GM23338 (cell line): ENCODE results near the gene B4GALT5. TPM values are rescaled to one million over a fixed set of nuclear protein-coding genes. Genes with fewer than 3 reads are reported as not detected.

Experiments used
- ATAC-seq: fragments of 200-7000 bp; cut with Tn5 transposase; 3 replicates; pipeline ENCODE4 v1.9.1; 2020
- DNase-seq: peaks from one replicate; pipeline ENCODE4 v3.0.0-alpha.2; 2015; ENCODE audit warnings: low spot score
- H2AFZ ChIP-seq: fragments of 200-600 bp; sonication (generic); 2 replicates; pipeline ENCODE4 v1.8.0; 2016; ENCODE audit warnings: antibody characterized with exemption, mild to moderate bottlenecking, moderate library complexity
- H3F3A ChIP-seq: fragments of 200-600 bp; sonication (generic); replicated peaks from 2 replicates; pipeline ENCODE4 v1.8.0; 2017; ENCODE audit warnings: antibody characterized with exemption, mixed run types, low read depth
- H3K27ac ChIP-seq: fragments of 200-600 bp; sonication (generic); 2 replicates; pipeline ENCODE4 v1.6.1; 2016; ENCODE audit warnings: low read depth
- H3K27me3 ChIP-seq: fragments of 200-600 bp; sonication (generic); 2 replicates; pipeline ENCODE4 v1.8.0; 2016; ENCODE audit warnings: mild to moderate bottlenecking, mixed run types, moderate library complexity; ENCODE audit not compliant: insufficient read depth
- H3K36me3 ChIP-seq: fragments of 200-600 bp; sonication (generic); 2 replicates; pipeline ENCODE4 v1.8.0; 2016; ENCODE audit warnings: mild to moderate bottlenecking; ENCODE audit not compliant: insufficient read depth
- H3K4me1 ChIP-seq: fragments of 200-600 bp; sonication (generic); 2 replicates; pipeline ENCODE4 v1.8.0; 2016; ENCODE audit warnings: mild to moderate bottlenecking, moderate library complexity; ENCODE audit not compliant: insufficient read depth
- H3K4me2 ChIP-seq: fragments of 200-600 bp; sonication (generic); 2 replicates; pipeline ENCODE4 v1.7.1; 2017; ENCODE audit warnings: mixed run types
- H3K4me3 ChIP-seq: fragments of 200-600 bp; sonication (generic); 2 replicates; pipeline ENCODE4 v1.6.1; 2016; ENCODE audit warnings: mixed run types
- H3K79me2 ChIP-seq: fragments of 200-600 bp; sonication (generic); replicated peaks from 2 replicates; pipeline ENCODE4 v1.8.0; 2017; ENCODE audit warnings: mild to moderate bottlenecking; ENCODE audit not compliant: insufficient read depth
- H3K9me2 ChIP-seq: fragments of 200-600 bp; sonication (generic); 2 replicates; pipeline ENCODE4 v1.8.0; 2017; ENCODE audit not compliant: insufficient read depth
- H4K20me1 ChIP-seq: fragments of 200-600 bp; sonication (generic); replicated peaks from 2 replicates; pipeline ENCODE4 v1.8.0; 2017; ENCODE audit warnings: mild to moderate bottlenecking; ENCODE audit not compliant: insufficient read depth
- H3K27ac Mint-ChIP-seq: 2 replicates; pipeline ENCODE4 v1.8.0; 2020; ENCODE audit warnings: inconsistent platforms, mild to moderate bottlenecking, moderate library complexity, mixed read lengths
- H3K27me3 Mint-ChIP-seq: 3 replicates; pipeline ENCODE4 v1.8.0; 2022; ENCODE audit warnings: low read depth, mild to moderate bottlenecking, moderate library complexity, mixed read lengths, inconsistent platforms; ENCODE audit not compliant: insufficient read depth, poor library complexity
- H3K36me3 Mint-ChIP-seq: 3 replicates; pipeline ENCODE4 v1.8.0; 2021; ENCODE audit warnings: low read depth, mild to moderate bottlenecking, inconsistent platforms, moderate library complexity, mixed read lengths
- H3K4me1 Mint-ChIP-seq: 3 replicates; pipeline ENCODE4 v1.8.0; 2020; ENCODE audit warnings: mild to moderate bottlenecking, inconsistent platforms, mixed read lengths
- H3K4me3 Mint-ChIP-seq: 3 replicates; pipeline ENCODE4 v1.8.0; 2021; ENCODE audit warnings: moderate library complexity, mild to moderate bottlenecking, inconsistent platforms, mixed read lengths
- H3K9me3 Mint-ChIP-seq: 3 replicates; pipeline ENCODE4 v1.8.0; 2020; ENCODE audit warnings: moderate library complexity, mild to moderate bottlenecking, inconsistent platforms, mixed read lengths
- CREB1 ChIP-seq: fragments of 250-450 bp; sonication (Bioruptor Pico); IDR thresholded peaks from 2 replicates; pipeline ENCODE4 v1.5.0; 2020; ENCODE audit warnings: low read depth, mild to moderate bottlenecking, moderate library complexity
- EZH2 ChIP-seq: fragments of 200-600 bp; sonication (generic); IDR thresholded peaks from one replicate; pipeline ENCODE4 v1.8.0; 2017; ENCODE audit warnings: antibody characterized with exemption, mild to moderate bottlenecking, low read depth; ENCODE audit not compliant: unreplicated experiment
- EZH2phosphoT487 ChIP-seq: fragments of 200-600 bp; sonication (generic); IDR thresholded peaks from one replicate; pipeline ENCODE4 v1.8.1; 2018; ENCODE audit warnings: antibody characterized with exemption; ENCODE audit not compliant: unreplicated experiment
- JUNB ChIP-seq: IDR thresholded peaks from one replicate; pipeline ENCODE4 v1.6.1; 2016; ENCODE audit warnings: antibody characterized with exemption; ENCODE audit not compliant: unreplicated experiment
- NANOG ChIP-seq: IDR thresholded peaks from 2 replicates; pipeline ENCODE4 v1.6.1; 2016; ENCODE audit warnings: antibody characterized with exemption, borderline replicate concordance
- POLR2AphosphoS5 ChIP-seq: IDR thresholded peaks from 2 replicates; pipeline ENCODE4 v1.6.1; 2016; ENCODE audit warnings: antibody characterized with exemption, low read depth
- STAT1 ChIP-seq: IDR thresholded peaks from one replicate; pipeline ENCODE4 v1.6.1; 2016; ENCODE audit warnings: antibody characterized with exemption; ENCODE audit not compliant: unreplicated experiment
- ZNF114 ChIP-seq: fragments of 250-450 bp; sonication (Bioruptor Pico); IDR thresholded peaks from 2 replicates; pipeline ENCODE4 v1.5.0; 2020; ENCODE audit warnings: mild to moderate bottlenecking, moderate library complexity
- ZNF331 ChIP-seq: fragments of 250-450 bp; sonication (Bioruptor Pico); IDR thresholded peaks from 2 replicates; pipeline ENCODE4 v1.5.0; 2020; ENCODE audit warnings: low read depth, mild to moderate bottlenecking, moderate library complexity
- ZNF462 ChIP-seq: fragments of 250-450 bp; sonication (Bioruptor Pico); IDR thresholded peaks from 2 replicates; pipeline ENCODE4 v1.5.0; 2020; ENCODE audit warnings: mild to moderate bottlenecking, moderate library complexity
- polyA plus RNA-seq: library from polyadenylated mRNA; unstranded; fragments of >200 nt; fragmentation: Nextera tagmentation; extraction: Ambion mirVana; gene quantifications from 2 replicates; pipeline ENCODE4 v1.2.1, GENCODE V29; 2016
- total RNA-seq: library from RNA; depleted of rRNA; stranded (reverse); fragments of >200 nt; shearing (Covaris generic); gene quantifications from 2 replicates; pipeline ENCODE4 v1.2.3, GENCODE V29; 2014
- TF ChIP-seq, protein P1 (sequence below): IDR thresholded peaks from one replicate; pipeline ENCODE4 v1.6.1; 2018; ENCODE audit warnings: antibody characterized with exemption; ENCODE audit not compliant: unreplicated experiment
- TF ChIP-seq, protein P2 (sequence below), 2 experiments: fragments of 200-600 bp in 1 of 2; sonication (generic) in 1 of 2; conservative IDR thresholded peaks; 2 replicates each; pipeline versions ENCODE4 v1.5.1 to v1.6.1; 2016 to 2017; ENCODE audit warnings: antibody characterized with exemption in 2 of 2, low read depth in 2 of 2, mild to moderate bottlenecking in 2 of 2, moderate library complexity in 1 of 2
- TF ChIP-seq, protein P3 (sequence below): IDR thresholded peaks from 2 replicates; pipeline ENCODE4 v1.6.1; 2016; ENCODE audit warnings: antibody characterized with exemption

The B4GALT5 gene
- total and polyA plus RNA-seq, 2 experiments from 2014 or later, result 19.1 to 50.3 TPM

DNA sequence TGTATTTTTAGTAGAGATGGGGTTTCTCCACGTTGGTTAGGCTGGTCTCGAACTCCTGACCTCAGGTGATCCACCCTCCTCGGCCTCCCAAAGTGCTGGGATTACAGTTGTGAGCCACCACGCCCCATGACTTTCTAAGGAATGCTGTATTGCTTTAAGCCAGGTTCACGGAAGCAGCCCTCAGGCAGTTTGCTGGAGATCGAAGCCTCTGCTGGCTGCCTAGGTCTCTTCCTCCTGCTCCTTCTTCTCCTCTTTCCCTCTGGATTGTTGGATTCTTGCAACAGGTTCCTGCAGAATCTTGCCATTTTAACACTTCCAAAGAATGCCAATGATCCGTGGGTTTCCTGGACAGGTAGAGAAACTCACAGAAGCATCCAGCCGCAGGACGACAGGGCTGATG, 29.3 kb upstream of the B4GALT5 start:
- Mint-ChIP-seq H3K36me3 (no peaks in the 10 kb centered on the region), H3K9me3 (no peaks in the 10 kb centered on the region; the same call in 2 of the 3 replicates), H3K27ac (no peak overlapping the region), H3K27me3 (no peaks in the 10 kb centered on the region), H3K4me3 (no peak overlapping the region), H3K4me1 (peaks cover 7% of the 10 kb centered on the region)
- no peak for DNase-seq
- no peaks in the 10 kb centered on the region for H3K27me3 ChIP-seq
- peak overlapping the region; percentile 84 for H2AFZ ChIP-seq
- no peaks in the 10 kb centered on the region for H3K36me3 ChIP-seq
- no peaks in the 10 kb centered on the region for H3K9me2 ChIP-seq
- no peaks in the 10 kb centered on the region for H4K20me1 ChIP-seq
- no peak overlapping the region for H3K4me2 ChIP-seq
- H3K27ac ChIP-seq, result no peak overlapping the region
- H3K79me2 ChIP-seq, result no peaks in the 10 kb centered on the region
- no peak overlapping the region for H3K4me3 ChIP-seq
- peak; percentile 60 for ATAC-seq
- no peaks in the 10 kb centered on the region for H3K4me1 ChIP-seq
- 0 out of 2 replicates have a peak, but pooled peaks cover 3% of the 10 kb centered on the region for H3F3A ChIP-seq
- TF ChIP-seq ZNF114 (CRISPR knock-in tag) (no peak), ZNF331 (CRISPR knock-in tag) (no peak), EZH2 (no peak), EZH2phosphoT487 (no peak), POLR2AphosphoS5 (no peak), JUNB (no peak), NANOG (no peak), CREB1 (no peak), STAT1 (no peak), ZNF462 (CRISPR knock-in tag) (no peak)
- TF ChIP-seq, protein P1, sequence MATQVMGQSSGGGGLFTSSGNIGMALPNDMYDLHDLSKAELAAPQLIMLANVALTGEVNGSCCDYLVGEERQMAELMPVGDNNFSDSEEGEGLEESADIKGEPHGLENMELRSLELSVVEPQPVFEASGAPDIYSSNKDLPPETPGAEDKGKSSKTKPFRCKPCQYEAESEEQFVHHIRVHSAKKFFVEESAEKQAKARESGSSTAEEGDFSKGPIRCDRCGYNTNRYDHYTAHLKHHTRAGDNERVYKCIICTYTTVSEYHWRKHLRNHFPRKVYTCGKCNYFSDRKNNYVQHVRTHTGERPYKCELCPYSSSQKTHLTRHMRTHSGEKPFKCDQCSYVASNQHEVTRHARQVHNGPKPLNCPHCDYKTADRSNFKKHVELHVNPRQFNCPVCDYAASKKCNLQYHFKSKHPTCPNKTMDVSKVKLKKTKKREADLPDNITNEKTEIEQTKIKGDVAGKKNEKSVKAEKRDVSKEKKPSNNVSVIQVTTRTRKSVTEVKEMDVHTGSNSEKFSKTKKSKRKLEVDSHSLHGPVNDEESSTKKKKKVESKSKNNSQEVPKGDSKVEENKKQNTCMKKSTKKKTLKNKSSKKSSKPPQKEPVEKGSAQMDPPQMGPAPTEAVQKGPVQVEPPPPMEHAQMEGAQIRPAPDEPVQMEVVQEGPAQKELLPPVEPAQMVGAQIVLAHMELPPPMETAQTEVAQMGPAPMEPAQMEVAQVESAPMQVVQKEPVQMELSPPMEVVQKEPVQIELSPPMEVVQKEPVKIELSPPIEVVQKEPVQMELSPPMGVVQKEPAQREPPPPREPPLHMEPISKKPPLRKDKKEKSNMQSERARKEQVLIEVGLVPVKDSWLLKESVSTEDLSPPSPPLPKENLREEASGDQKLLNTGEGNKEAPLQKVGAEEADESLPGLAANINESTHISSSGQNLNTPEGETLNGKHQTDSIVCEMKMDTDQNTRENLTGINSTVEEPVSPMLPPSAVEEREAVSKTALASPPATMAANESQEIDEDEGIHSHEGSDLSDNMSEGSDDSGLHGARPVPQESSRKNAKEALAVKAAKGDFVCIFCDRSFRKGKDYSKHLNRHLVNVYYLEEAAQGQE, result no peak
- TF ChIP-seq, protein P2, sequence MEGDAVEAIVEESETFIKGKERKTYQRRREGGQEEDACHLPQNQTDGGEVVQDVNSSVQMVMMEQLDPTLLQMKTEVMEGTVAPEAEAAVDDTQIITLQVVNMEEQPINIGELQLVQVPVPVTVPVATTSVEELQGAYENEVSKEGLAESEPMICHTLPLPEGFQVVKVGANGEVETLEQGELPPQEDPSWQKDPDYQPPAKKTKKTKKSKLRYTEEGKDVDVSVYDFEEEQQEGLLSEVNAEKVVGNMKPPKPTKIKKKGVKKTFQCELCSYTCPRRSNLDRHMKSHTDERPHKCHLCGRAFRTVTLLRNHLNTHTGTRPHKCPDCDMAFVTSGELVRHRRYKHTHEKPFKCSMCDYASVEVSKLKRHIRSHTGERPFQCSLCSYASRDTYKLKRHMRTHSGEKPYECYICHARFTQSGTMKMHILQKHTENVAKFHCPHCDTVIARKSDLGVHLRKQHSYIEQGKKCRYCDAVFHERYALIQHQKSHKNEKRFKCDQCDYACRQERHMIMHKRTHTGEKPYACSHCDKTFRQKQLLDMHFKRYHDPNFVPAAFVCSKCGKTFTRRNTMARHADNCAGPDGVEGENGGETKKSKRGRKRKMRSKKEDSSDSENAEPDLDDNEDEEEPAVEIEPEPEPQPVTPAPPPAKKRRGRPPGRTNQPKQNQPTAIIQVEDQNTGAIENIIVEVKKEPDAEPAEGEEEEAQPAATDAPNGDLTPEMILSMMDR (conservative IDR thresholded peaks at IDR 0.05; ENCODE audit: low read depth in 2 of 2), result no peak
- TF ChIP-seq, protein P3, sequence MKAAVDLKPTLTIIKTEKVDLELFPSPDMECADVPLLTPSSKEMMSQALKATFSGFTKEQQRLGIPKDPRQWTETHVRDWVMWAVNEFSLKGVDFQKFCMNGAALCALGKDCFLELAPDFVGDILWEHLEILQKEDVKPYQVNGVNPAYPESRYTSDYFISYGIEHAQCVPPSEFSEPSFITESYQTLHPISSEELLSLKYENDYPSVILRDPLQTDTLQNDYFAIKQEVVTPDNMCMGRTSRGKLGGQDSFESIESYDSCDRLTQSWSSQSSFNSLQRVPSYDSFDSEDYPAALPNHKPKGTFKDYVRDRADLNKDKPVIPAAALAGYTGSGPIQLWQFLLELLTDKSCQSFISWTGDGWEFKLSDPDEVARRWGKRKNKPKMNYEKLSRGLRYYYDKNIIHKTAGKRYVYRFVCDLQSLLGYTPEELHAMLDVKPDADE, result no peak
